Transverse colon (tissue), 4 donors: ENCODE results near the gene ITPR2.

Experiments
- EP300 ChIP-seq: sonication (generic); formaldehyde crosslinking; IDR thresholded peaks from one replicate; pipeline ENCODE4 v1.6.1; 2017; ENCODE audit warnings: antibody characterized with exemption, low read depth
- POLR2A ChIP-seq: fragments of 450-650 bp; IDR thresholded peaks from one replicate; pipeline ENCODE4 v1.6.1; 2016; ENCODE audit warnings: antibody characterized with exemption, mild to moderate bottlenecking, moderate library complexity
- POLR2AphosphoS5 ChIP-seq, 3 donors: sonication (generic); formaldehyde crosslinking; IDR thresholded peaks; one replicate each; pipeline ENCODE4 v1.6.1; 2016; ENCODE audit warnings: antibody characterized with exemption in 3 of 3
- TF ChIP-seq, protein P1 (sequence below), 5 experiments: fragments of 200-600 bp in 3 of 5; fragments of 450-650 bp in 2 of 5; sonication (generic) in 3 of 5; IDR thresholded peaks; 1 replicate in 2 of 5; 2 replicates in 3 of 5; pipeline ENCODE4 v1.5.1; 2016 to 2017; ENCODE audit warnings: antibody characterized with exemption in 5 of 5, inconsistent platforms in 3 of 5, mild to moderate bottlenecking in 2 of 5, moderate library complexity in 1 of 5

DNA sequence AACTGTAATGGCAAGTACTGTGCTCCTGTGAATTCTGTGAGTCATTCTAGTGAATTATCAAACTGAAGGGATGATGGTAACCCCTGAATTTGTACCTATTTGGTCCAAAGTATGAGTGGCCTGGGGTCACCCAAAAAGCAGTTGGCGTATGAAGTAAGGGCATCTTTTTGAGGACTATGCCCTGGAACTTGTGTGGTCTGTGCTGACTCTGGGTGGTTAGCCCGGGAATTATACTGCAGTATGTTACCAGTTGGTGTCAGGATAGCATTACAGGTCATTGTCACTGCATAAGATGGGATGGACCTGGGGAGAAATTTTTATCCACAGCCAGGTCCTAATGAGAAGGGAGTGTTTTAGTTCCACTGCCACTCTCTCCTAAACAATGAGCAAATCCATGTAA lies 462.9 kb downstream of the ITPR2 start:
- TF ChIP-seq, protein P1, sequence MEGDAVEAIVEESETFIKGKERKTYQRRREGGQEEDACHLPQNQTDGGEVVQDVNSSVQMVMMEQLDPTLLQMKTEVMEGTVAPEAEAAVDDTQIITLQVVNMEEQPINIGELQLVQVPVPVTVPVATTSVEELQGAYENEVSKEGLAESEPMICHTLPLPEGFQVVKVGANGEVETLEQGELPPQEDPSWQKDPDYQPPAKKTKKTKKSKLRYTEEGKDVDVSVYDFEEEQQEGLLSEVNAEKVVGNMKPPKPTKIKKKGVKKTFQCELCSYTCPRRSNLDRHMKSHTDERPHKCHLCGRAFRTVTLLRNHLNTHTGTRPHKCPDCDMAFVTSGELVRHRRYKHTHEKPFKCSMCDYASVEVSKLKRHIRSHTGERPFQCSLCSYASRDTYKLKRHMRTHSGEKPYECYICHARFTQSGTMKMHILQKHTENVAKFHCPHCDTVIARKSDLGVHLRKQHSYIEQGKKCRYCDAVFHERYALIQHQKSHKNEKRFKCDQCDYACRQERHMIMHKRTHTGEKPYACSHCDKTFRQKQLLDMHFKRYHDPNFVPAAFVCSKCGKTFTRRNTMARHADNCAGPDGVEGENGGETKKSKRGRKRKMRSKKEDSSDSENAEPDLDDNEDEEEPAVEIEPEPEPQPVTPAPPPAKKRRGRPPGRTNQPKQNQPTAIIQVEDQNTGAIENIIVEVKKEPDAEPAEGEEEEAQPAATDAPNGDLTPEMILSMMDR (IDR thresholded peaks at IDR 0.05) = no peak
- TF ChIP-seq POLR2A (no peak), EP300 (no peak), POLR2AphosphoS5 (IDR thresholded peaks at IDR 0.05) (no peak)
